ENCODE measurements around the gene GABBR2. TPM values are rescaled to one million over a fixed set of nuclear protein-coding genes. Genes with fewer than 3 reads are reported as not detected.

The GABBR2 gene
- total RNA-seq, 2 experiments from 2014 or later: not detected

DNA sequence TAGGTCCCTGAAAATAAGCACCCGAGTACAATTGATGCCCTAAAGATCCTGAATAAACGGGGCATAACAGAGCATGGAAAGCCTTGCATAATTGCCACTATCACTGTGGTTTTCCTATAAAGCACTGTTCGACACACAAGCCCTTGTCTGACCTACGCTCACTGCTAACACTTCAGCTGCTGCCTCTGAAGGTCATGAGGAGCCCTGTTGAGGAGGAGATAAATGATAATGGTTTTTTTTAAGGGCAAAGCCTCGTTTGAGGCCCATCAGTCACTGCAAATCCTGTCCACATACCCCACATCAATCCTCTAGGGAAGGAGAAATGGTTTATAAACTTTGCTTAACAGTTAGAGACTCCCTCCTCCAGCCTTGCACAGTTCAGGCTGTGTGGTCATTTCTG, 35.1 kb downstream of the GABBR2 start:
- Histone ChIP-seq H3K27ac (ENCODE audit: low read depth in 1 of 2, low read length in 2 of 2) (no peak overlapping the region), H3K9me3 (ENCODE audit: control insufficient read depth in 1 of 2, insufficient read depth in 1 of 2, low read length in 2 of 2) (no peaks in the 10 kb centered on the region), H3K4me3 (ENCODE audit: low read length) (no peak overlapping the region), H3K36me3 (ENCODE audit: insufficient read depth, low read length) (no peaks in the 10 kb centered on the region), H3K27me3 (ENCODE audit: control insufficient read depth in 1 of 2, insufficient read depth in 2 of 2, low read length in 2 of 2) (peaks cover 5 to 7% of the 10 kb centered on the region in 2 experiments), H3K4me1 (ENCODE audit: insufficient read depth, low read length) (no peaks in the 10 kb centered on the region)
- peaks cover 58% of the 10 kb centered on the region for H3K27me3 Mint-ChIP-seq
- TF ChIP-seq, protein P1, sequence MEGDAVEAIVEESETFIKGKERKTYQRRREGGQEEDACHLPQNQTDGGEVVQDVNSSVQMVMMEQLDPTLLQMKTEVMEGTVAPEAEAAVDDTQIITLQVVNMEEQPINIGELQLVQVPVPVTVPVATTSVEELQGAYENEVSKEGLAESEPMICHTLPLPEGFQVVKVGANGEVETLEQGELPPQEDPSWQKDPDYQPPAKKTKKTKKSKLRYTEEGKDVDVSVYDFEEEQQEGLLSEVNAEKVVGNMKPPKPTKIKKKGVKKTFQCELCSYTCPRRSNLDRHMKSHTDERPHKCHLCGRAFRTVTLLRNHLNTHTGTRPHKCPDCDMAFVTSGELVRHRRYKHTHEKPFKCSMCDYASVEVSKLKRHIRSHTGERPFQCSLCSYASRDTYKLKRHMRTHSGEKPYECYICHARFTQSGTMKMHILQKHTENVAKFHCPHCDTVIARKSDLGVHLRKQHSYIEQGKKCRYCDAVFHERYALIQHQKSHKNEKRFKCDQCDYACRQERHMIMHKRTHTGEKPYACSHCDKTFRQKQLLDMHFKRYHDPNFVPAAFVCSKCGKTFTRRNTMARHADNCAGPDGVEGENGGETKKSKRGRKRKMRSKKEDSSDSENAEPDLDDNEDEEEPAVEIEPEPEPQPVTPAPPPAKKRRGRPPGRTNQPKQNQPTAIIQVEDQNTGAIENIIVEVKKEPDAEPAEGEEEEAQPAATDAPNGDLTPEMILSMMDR (IDR thresholded peaks at IDR 0.05): no peak
- CTCF ChIA-PET: no interaction called here
- peaks cover 6% of the 10 kb centered on the region for H3K9me3 Mint-ChIP-seq
- no peaks in the 10 kb centered on the region for H3K4me1 Mint-ChIP-seq (ENCODE audit: low read depth)
- no peak overlapping the region for H3K4me3 Mint-ChIP-seq
- no peaks in the 10 kb centered on the region for H3K36me3 Mint-ChIP-seq (ENCODE audit: low read depth)
- ATAC-seq (ENCODE audit: poor library complexity) (no peak), DNase-seq (no peak)
- POLR2A ChIA-PET: no interaction called here
- H3K27ac Mint-ChIP-seq: no peak overlapping the region
- intact Hi-C loops (cut with DNase I, micrococcal nuclease): no loop called here

DNA sequence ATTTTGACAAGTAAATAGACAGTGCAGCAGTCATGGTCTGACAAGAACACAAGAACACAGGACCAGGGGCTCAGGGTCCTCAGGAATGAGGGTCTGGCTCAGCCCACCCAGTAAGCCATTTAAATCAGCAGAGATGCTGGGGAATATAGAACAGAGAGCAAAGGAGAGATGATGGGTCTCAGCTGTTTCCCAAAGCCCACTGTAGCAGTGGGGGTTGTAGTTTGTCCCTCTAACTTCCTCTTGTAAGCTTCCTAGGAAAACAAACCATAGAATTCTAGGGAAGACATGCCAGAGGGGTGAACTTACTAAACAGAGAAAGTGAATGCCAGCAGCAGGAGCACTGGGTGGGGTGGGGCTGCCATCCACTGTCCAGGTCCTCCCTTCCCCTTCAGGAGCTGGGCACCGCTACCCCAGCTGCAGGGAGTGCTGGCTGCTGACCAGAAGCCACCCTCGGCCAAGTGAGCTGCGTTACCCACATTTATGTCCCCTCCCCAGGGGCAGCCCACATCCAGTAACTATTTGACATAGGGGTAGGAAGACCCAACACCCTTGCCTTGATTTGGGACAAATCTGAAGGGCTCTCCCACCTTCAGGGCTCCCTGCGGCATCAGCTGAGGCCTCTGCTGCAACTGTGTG, 41.6 kb downstream of the GABBR2 start:
- Histone ChIP-seq H3K4me1 (ENCODE audit: insufficient read depth, low read length) (no peaks in the 10 kb centered on the region), H3K27ac (ENCODE audit: low read depth in 1 of 2, low read length in 2 of 2) (no peak overlapping the region), H3K9me3 (ENCODE audit: control insufficient read depth in 1 of 2, insufficient read depth in 1 of 2, low read length in 2 of 2) (no peaks in the 10 kb centered on the region), H3K4me3 (ENCODE audit: low read length) (no peak overlapping the region), H3K36me3 (ENCODE audit: insufficient read depth, low read length) (no peaks in the 10 kb centered on the region), H3K27me3 (ENCODE audit: control insufficient read depth in 1 of 2, insufficient read depth in 2 of 2, low read length in 2 of 2) (peaks cover 0 to 6% of the 10 kb centered on the region in 2 experiments)
- no peak for ATAC-seq (ENCODE audit: poor library complexity)
- POLR2A ChIA-PET: no interaction called here
- CTCF ChIA-PET: no interaction called here
- Mint-ChIP-seq H3K9me3 (peaks cover 4% of the 10 kb centered on the region), H3K4me1 (ENCODE audit: low read depth) (no peaks in the 10 kb centered on the region), H3K4me3 (no peak overlapping the region), H3K27ac (no peak overlapping the region), H3K36me3 (ENCODE audit: low read depth) (no peaks in the 10 kb centered on the region), H3K27me3 (peaks cover 48% of the 10 kb centered on the region)
- no peak for DNase-seq
- TF ChIP-seq, protein P1 (IDR thresholded peaks at IDR 0.05): no peak
- intact Hi-C loops (cut with DNase I, micrococcal nuclease): no loop called here

DNA sequence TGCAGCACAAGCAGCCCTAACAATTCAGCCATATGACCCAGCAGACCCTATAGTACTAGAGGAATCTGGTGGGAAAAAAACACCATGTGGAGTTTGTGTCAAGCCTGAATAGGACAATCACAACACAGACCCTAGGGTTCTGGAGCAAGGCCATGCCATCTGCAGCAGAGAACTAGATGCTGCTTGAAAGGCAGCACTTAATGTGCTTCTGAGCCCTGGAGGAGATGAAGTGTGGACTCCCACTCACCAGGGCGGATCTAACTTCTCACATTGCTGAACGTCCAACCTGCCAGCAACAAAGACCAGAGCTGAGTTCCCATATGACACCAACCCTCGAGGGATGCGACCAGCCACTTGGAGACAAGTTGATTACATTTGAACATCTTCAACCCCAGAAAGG, 43.2 kb downstream of the GABBR2 start:
- DNase-seq (no peak), ATAC-seq (ENCODE audit: poor library complexity) (no peak)
- H3K4me3 ChIP-seq (ENCODE audit: low read length): no peak overlapping the region
- H3K27me3 Mint-ChIP-seq: peaks cover 37% of the 10 kb centered on the region
- TF ChIP-seq, protein P1 (IDR thresholded peaks at IDR 0.05): no peak
- H3K36me3 Mint-ChIP-seq (ENCODE audit: low read depth): no peaks in the 10 kb centered on the region
- H3K27ac ChIP-seq (ENCODE audit: low read depth in 1 of 2, low read length in 2 of 2): no peak overlapping the region
- H3K9me3 ChIP-seq (ENCODE audit: control insufficient read depth in 1 of 2, insufficient read depth in 1 of 2, low read length in 2 of 2): no peaks in the 10 kb centered on the region
- ChIA-PET POLR2A (no interaction called here), CTCF (no interaction called here)
- no peak overlapping the region for H3K27ac Mint-ChIP-seq
- peaks cover under 1% of the 10 kb centered on the region for H3K9me3 Mint-ChIP-seq
- intact Hi-C loops (cut with DNase I, micrococcal nuclease): no loop called here
- no peaks in the 10 kb centered on the region for H3K4me1 ChIP-seq (ENCODE audit: insufficient read depth, low read length)
- H3K36me3 ChIP-seq (ENCODE audit: insufficient read depth, low read length): no peaks in the 10 kb centered on the region
- no peaks in the 10 kb centered on the region for H3K4me1 Mint-ChIP-seq (ENCODE audit: low read depth)
- H3K27me3 ChIP-seq (ENCODE audit: control insufficient read depth in 1 of 2, insufficient read depth in 2 of 2, low read length in 2 of 2): peaks cover 0 to 6% of the 10 kb centered on the region in 2 experiments
- no peak overlapping the region for H3K4me3 Mint-ChIP-seq

Data from CD4-positive, alpha-beta T cell (primary cell).